ENCODE results near the gene IL25. TPM values are rescaled to one million over a fixed set of nuclear protein-coding genes. Genes with fewer than 3 reads are reported as not detected.
"Not testable (repeated sequence)": the region's sequence is repeated elsewhere in the genome, so short reads cannot be mapped to it uniquely, and the experiment has no call there.

The IL25 gene
- total RNA-seq, 1 donor from 2014 or later: not detected

- no peak for DNase-seq (ENCODE audit: low read depth)
Observed at GRCh38 chr14:23388996-23389395, 16.4 kb downstream of the IL25 start.

- DNase-seq (ENCODE audit: low read depth): no peak
Observed at GRCh38 chr14:23389396-23389795, 16.8 kb downstream of the IL25 start.

- DNase-seq (ENCODE audit: low read depth): not testable (repeated sequence)
Observed at GRCh38 chr14:23389871-23390270, 17.3 kb downstream of the IL25 start.

- no peak for DNase-seq (ENCODE audit: low read depth)
Observed at GRCh38 chr14:23392613-23393012, 20.0 kb downstream of the IL25 start.

GRCh38 chr14:23396126-23396525, 23.5 kb downstream of the IL25 start:
- DNase-seq (ENCODE audit: low read depth): no peak

- DNase-seq (ENCODE audit: low read depth): no peak
Observed at GRCh38 chr14:23396781-23397407, 24.3 kb downstream of the IL25 start.

- no peak for DNase-seq (ENCODE audit: low read depth)
Observed at GRCh38 chr14:23398348-23398747, 25.7 kb downstream of the IL25 start.

- no peak for DNase-seq (ENCODE audit: low read depth)
Observed at GRCh38 chr14:23399136-23399535, 26.5 kb downstream of the IL25 start.

GRCh38 chr14:23399591-23399990, 27.0 kb downstream of the IL25 start:
- no peak for DNase-seq (ENCODE audit: low read depth)

GRCh38 chr14:23400496-23401149, 28.0 kb downstream of the IL25 start:
- not testable (repeated sequence) for DNase-seq (ENCODE audit: low read depth)

GRCh38 chr14:23401291-23401690, 28.7 kb downstream of the IL25 start:
- no peak for DNase-seq (ENCODE audit: low read depth)

GRCh38 chr14:23402296-23403138, 29.9 kb downstream of the IL25 start:
- no peak for DNase-seq (ENCODE audit: low read depth)

GRCh38 chr14:23403139-23403438, 30.5 kb downstream of the IL25 start:
- no peak for DNase-seq (ENCODE audit: low read depth)

GRCh38 chr14:23403908-23404307, 31.3 kb downstream of the IL25 start:
- no peak for DNase-seq (ENCODE audit: low read depth)

GRCh38 chr14:23404331-23404900, 31.8 kb downstream of the IL25 start:
- no peak for DNase-seq (ENCODE audit: low read depth)

- no peak for DNase-seq (ENCODE audit: low read depth)
Observed at GRCh38 chr14:23405096-23405495, 32.5 kb downstream of the IL25 start.

GRCh38 chr14:23405516-23406025, 33.0 kb downstream of the IL25 start:
- no peak for DNase-seq (ENCODE audit: low read depth)

- DNase-seq (ENCODE audit: low read depth): peak; percentile 26
Observed at GRCh38 chr14:23406244-23406643, 33.6 kb downstream of the IL25 start.

GRCh38 chr14:23406725-23407355, 34.2 kb downstream of the IL25 start:
- DNase-seq (ENCODE audit: low read depth): no peak

GRCh38 chr14:23407516-23408306, 35.1 kb downstream of the IL25 start, which contains the start of gene MYH6:
Gene MYH6, minus strand, starts transcription at chr14:23408273. Its CDS starts 1,050 bp downstream, at chr14:23407223.
- DNase-seq (ENCODE audit: low read depth): no peak

GRCh38 chr14:23408307-23408630, 35.7 kb downstream of the IL25 start:
- no peak for DNase-seq (ENCODE audit: low read depth)
